Panc1 (cell line): ENCODE data around the gene PTPRE.

Experiments used
- POLR2AphosphoS5 ChIP-seq: IDR thresholded peaks from 2 replicates; pipeline ENCODE4 v1.6.1; 2012; ENCODE audit warnings: mild to moderate bottlenecking, low read depth, low read length, moderate library complexity
- SIN3A ChIP-seq: IDR thresholded peaks from 2 replicates; pipeline ENCODE4 v1.6.1; 2012; ENCODE audit warnings: low read depth, mild to moderate bottlenecking, low read length, moderate library complexity, borderline replicate concordance; ENCODE audit not compliant: insufficient read depth
- TCF7L2 ChIP-seq: IDR thresholded peaks from 2 replicates; pipeline ENCODE4 v1.6.1; 2011; ENCODE audit warnings: mild to moderate bottlenecking, low read depth, low read length, inconsistent platforms
- TF ChIP-seq, protein P1 (sequence below): fragments of 450-650 bp; IDR thresholded peaks from 2 replicates; pipeline ENCODE4 v1.5.1; 2017; ENCODE audit warnings: mild to moderate bottlenecking
- TF ChIP-seq, protein P2 (sequence below), 2 experiments: IDR thresholded peaks; 2 replicates each; pipeline ENCODE4 v1.6.1; 2011 to 2012; ENCODE audit warnings: low read depth in 2 of 2, control low read depth in 1 of 2, low read length in 1 of 2, mild to moderate bottlenecking in 1 of 2, moderate library complexity in 1 of 2; ENCODE audit not compliant: insufficient read depth in 1 of 2

DNA sequence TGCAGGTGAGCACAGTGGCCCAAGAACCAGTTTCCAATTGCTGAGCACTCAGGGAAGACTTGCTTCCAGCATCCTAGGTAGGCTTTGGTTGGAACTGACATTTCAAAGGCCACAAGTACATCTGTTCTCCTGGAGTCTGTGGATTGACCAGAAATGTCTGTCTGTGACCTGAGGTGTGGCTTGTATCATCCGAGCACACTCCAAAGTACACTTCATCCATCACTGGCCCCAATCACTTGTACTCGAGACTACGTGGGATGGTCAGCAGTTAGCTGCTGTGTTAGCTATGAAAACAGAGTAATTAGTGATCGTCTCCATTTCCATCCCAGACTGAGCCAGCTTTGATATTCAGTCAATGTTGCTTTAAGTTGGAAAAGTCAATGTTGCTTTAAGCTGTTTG lies 174.3 kb downstream of the PTPRE start:
- TF ChIP-seq POLR2AphosphoS5: no peak
- TF ChIP-seq, protein P1, sequence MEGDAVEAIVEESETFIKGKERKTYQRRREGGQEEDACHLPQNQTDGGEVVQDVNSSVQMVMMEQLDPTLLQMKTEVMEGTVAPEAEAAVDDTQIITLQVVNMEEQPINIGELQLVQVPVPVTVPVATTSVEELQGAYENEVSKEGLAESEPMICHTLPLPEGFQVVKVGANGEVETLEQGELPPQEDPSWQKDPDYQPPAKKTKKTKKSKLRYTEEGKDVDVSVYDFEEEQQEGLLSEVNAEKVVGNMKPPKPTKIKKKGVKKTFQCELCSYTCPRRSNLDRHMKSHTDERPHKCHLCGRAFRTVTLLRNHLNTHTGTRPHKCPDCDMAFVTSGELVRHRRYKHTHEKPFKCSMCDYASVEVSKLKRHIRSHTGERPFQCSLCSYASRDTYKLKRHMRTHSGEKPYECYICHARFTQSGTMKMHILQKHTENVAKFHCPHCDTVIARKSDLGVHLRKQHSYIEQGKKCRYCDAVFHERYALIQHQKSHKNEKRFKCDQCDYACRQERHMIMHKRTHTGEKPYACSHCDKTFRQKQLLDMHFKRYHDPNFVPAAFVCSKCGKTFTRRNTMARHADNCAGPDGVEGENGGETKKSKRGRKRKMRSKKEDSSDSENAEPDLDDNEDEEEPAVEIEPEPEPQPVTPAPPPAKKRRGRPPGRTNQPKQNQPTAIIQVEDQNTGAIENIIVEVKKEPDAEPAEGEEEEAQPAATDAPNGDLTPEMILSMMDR: no peak
- TF ChIP-seq TCF7L2: no peak
- TF ChIP-seq, protein P2, sequence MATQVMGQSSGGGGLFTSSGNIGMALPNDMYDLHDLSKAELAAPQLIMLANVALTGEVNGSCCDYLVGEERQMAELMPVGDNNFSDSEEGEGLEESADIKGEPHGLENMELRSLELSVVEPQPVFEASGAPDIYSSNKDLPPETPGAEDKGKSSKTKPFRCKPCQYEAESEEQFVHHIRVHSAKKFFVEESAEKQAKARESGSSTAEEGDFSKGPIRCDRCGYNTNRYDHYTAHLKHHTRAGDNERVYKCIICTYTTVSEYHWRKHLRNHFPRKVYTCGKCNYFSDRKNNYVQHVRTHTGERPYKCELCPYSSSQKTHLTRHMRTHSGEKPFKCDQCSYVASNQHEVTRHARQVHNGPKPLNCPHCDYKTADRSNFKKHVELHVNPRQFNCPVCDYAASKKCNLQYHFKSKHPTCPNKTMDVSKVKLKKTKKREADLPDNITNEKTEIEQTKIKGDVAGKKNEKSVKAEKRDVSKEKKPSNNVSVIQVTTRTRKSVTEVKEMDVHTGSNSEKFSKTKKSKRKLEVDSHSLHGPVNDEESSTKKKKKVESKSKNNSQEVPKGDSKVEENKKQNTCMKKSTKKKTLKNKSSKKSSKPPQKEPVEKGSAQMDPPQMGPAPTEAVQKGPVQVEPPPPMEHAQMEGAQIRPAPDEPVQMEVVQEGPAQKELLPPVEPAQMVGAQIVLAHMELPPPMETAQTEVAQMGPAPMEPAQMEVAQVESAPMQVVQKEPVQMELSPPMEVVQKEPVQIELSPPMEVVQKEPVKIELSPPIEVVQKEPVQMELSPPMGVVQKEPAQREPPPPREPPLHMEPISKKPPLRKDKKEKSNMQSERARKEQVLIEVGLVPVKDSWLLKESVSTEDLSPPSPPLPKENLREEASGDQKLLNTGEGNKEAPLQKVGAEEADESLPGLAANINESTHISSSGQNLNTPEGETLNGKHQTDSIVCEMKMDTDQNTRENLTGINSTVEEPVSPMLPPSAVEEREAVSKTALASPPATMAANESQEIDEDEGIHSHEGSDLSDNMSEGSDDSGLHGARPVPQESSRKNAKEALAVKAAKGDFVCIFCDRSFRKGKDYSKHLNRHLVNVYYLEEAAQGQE (IDR thresholded peaks at IDR 0.05; ENCODE audit: insufficient read depth in 1 of 2, low read depth in 2 of 2, low read length in 1 of 2): no peak
- TF ChIP-seq SIN3A: no peak
